CD4-positive, alpha-beta T cell treated with Interferon alpha-2 for 1 hour (primary cell): ENCODE results near the gene COG4.

Experiments used
- DNase-seq, 2 donors: peaks; one replicate each; pipeline ENCODE4 v3.0.0-alpha.2; 2020 to 2022

Gene COG4

GRCh38 chr16:70476272-70477020, 46.9 kb downstream of the COG4 start:
- DNase-seq = no peak

- no peak for DNase-seq
Observed at GRCh38 chr16:70475054-70475871, 48.1 kb downstream of the COG4 start.

GRCh38 chr16:70474320-70475053, 48.9 kb downstream of the COG4 start:
- DNase-seq = no peak

- no peak for DNase-seq
Observed at GRCh38 chr16:70473446-70474319, 49.7 kb downstream of the COG4 start.

- DNase-seq = no peak
Observed at GRCh38 chr16:70472786-70473433, 50.4 kb downstream of the COG4 start.

GRCh38 chr16:70470927-70471341, 52.4 kb downstream of the COG4 start:
- no peak for DNase-seq

- no peak for DNase-seq
Observed at GRCh38 chr16:70470141-70470926, 53.0 kb downstream of the COG4 start.

GRCh38 chr16:70468776-70469525, 54.4 kb downstream of the COG4 start:
- no peak for DNase-seq

- no peak for DNase-seq
Observed at GRCh38 chr16:70467608-70468007, 55.7 kb downstream of the COG4 start.

- DNase-seq = no peak
Observed at GRCh38 chr16:70467113-70467512, 56.2 kb downstream of the COG4 start.

- no peak for DNase-seq
Observed at GRCh38 chr16:70466805-70467076, 56.6 kb downstream of the COG4 start.

GRCh38 chr16:70465999-70466804, 57.2 kb downstream of the COG4 start:
- no peak for DNase-seq

GRCh38 chr16:70463235-70463634, 60.1 kb downstream of the COG4 start:
- no peak for DNase-seq

- no peak for DNase-seq
Observed at GRCh38 chr16:70460737-70461261, 62.6 kb downstream of the COG4 start.

GRCh38 chr16:70457446-70458166, 65.7 kb downstream of the COG4 start:
- DNase-seq = no peak

GRCh38 chr16:70455910-70456309, 67.4 kb downstream of the COG4 start:
- no peak for DNase-seq

- DNase-seq = peak; percentile 71
Observed at GRCh38 chr16:70454222-70455034, 68.9 kb downstream of the COG4 start, which contains the start of gene FCSK. Gene FCSK, plus strand, starts transcription at chr16:70454595. Its CDS starts 8,596 bp downstream, at chr16:70463191.

GRCh38 chr16:70453892-70454221, 69.5 kb downstream of the COG4 start:
- no peak for DNase-seq
